Measurements from ENCODE around the gene CIP2A.
A peak's percentile ranks its signal among the peaks of the same experiment; 100 is the strongest.
"Not testable (repeated sequence)": the region's sequence is repeated elsewhere in the genome, so short reads cannot be mapped to it uniquely, and the experiment has no call there.

Gene CIP2A
- 5.7 to 10.5 (median 8.3) reads per million in 4 experiments for total RNA-seq

GRCh38 chr3:108589081-108589997 lies at the start of gene CIP2A, which contains the start of gene DZIP3:
TSS of gene CIP2A (minus strand) at chr3:108589438. CDS start at chr3:108589375, 63 bp downstream.
TSS of gene DZIP3 (plus strand) at chr3:108589722. CDS start at chr3:108605407, 15,685 bp downstream.
- DNase-seq, result peak; percentile 86

- no peak for DNase-seq
These were observed 40.7 kb upstream of the CIP2A start for GRCh38 chr3:108629974-108630373.

GRCh38 chr3:108623504-108623903 lies 34.3 kb upstream of the CIP2A start:
- no peak for DNase-seq

DNA sequence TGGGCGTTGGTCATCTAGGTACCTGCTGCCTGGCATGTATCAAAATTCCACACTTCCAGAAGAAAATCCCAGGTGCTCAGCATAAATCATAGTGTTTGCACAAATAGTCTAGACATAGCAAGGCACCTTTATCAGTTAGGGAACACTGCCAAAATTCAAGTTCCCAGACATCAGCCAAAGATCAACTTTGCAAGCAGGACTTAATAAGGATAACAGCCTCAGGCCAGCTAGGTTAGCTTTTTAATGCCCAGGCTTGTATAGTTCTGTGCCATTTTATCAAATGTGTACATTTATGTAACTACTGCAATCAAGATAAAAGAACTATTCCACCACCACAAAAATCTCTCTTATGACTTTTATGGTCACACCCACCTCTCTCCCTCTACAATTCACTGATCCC lies 31.0 kb upstream of the CIP2A start:
- DNase-seq, result no peak

DNA sequence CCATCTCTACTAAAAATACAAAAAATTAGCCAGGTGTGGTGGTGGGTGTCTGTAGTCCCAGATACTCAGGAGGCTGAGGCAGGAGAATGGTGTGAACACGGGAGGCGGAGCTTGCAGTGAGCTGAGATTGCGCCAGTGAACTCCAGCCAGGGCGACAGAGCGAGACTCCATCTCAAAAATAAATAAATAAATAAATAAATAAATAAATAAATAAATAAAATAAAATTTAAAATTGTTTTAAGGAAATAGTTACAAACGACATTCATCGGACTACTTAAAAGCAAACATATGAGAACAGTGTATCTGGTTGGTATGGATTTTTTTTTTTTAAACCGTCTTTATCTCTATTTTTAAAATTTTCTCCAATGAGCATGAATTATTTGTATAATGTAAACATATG lies 26.9 kb upstream of the CIP2A start:
- DNase-seq, result not testable (repeated sequence)

GRCh38 chr3:108610651-108611050 lies 21.4 kb upstream of the CIP2A start:
- no peak for DNase-seq

- DNase-seq, result no peak
These were observed 19.5 kb upstream of the CIP2A start for GRCh38 chr3:108608750-108609149.

DNA sequence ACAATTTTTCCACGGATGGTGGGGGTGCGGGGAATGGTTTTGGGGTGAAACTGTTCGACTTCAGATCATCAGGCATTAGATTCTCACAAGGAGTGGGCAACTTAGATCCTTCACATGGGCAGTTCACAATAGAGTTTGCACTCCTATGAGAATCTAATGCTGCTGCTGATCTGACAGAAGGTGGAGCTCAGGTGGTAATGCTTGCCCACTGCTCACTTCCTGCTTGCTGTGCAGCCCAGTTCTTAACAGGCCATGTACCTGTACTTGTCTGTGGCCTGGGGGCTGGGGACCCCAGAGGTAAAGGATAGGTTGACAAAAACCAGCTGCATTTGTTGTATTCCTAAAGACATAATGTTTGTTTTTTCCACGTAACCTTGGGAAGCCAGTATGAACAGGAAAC lies 16.3 kb upstream of the CIP2A start:
- no peak for DNase-seq

DNA sequence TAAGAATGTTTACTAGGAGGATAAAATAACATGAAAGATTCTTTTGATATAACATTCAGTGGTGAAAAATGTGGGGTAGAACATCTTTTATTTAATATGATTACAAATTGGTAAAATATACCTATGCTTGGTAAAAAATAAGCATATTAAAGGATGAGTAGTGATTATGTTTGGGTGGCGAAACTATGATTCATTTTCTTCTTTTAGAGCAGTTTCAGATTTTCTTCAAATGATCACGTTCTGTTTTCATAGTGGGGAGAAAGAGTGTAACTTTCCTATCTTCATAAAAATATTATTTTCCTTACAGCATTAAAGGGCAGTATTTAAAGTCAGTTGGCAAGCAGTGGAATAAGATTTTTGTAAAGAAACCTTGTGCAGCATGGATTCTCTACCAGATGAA lies 15.8 kb upstream of the CIP2A start:
- DNase-seq, result no peak

- no peak for DNase-seq
These were observed 14.5 kb upstream of the CIP2A start for GRCh38 chr3:108603691-108604090.

DNA sequence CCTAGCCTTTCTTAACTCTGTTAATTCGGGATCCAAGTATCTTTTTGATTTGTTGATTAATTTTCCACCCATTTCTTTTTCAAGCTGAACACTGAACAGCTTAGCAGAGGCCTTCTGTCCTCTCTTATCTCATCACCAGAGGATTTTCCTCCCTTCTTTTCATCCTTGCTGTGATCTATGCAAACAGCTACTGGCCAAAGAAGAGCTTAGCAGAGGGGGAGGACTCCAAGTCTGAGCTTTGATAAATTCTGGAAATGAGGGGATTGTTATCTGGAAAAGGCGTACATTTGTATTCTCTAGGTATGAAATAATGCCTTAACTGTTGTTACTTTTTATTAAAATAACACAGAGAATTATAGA lies 13.7 kb upstream of the CIP2A start:
- DNase-seq, result no peak

DNA sequence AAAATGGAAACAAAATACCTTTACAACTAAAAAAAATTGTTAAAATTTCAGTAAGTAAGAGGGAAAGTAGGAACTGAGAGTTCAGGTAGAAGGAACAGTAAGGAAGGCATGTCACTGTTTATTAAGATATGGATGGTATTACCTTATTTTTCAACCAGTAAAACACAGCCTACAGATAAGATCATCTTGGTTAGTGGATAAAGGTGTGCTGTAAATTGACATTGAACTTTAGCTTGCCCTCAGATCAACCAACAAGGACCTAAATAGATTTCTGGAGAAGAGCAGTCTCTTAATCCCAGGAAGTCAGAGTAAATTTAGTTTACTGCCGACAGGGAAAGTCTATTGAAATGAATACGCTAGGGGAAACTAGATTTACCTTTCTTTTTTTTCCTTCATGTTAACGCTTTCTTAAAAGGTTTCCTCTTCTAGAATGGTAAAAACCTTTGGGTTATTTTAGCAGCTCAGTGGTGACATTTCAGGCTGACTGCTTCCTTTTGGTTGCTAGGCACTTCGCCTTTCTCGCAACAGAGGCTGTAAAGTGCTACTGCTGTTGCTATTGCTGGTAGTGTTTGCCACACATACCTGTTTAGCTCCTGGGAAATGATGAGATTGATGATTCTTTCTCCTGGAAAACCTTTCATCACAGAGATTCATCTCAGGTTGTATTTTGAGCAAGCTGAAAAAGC lies 13.2 kb upstream of the CIP2A start:
- no peak for DNase-seq

DNA sequence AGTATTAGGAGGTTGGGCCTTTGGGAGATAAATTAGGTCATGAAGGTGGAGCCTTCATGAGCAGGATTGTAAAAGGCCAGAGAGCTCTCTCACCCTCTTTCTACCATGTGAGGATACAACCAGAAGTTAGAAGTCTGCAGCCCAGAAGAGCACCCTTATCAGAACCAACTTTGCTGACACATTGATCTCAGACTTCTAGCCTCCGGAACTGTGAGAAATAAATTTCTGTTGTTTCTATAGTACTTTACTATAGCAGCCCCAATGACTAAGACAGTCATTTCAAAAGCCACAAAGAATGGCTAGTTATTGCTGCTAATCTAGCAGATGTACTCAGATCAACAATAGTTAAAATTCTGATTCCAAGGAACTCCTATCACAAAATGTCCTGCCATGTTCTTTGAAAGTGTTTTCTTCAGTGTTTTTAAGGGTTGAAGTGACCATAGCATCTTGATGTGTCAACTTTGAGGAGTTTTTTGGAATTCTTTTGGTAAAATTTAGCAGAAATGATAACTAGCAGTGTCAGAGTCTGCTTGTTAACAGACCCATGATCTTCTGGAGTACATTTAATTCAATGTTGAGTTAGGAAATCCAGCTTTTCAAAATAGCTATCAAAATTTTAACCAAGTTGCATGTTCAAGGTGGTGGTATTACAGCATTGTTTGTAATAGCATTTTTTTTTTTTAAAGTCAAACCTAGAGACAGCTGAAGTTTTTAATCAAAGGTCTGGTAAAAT lies 10.6 kb upstream of the CIP2A start:
- DNase-seq, result no peak

- DNase-seq, result no peak
These were observed 9.1 kb upstream of the CIP2A start for GRCh38 chr3:108598375-108598774.

DNA sequence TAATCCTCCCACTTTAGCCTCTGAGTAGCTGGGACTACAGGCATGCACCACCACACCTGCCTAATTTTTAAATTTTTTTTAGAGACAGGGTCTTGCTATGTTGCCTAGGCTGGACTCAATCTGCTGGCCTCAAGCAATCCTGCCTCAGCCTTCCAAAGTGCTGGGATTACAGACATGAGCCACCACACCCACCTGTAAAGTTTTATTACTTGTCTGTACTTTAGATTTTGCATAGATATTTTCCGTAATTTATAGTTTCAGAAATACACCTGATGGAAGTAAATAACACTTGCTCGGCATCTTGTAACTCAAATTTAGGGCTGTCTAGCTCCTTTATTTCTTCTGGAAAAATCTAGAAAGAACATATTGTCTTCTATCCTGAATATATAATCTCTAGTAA lies 6.1 kb upstream of the CIP2A start:
- no peak for DNase-seq

GRCh38 chr3:108590460-108590859 lies 1.2 kb upstream of the CIP2A start:
- no peak for DNase-seq

GRCh38 chr3:108589998-108590323 lies 723 bp upstream of the CIP2A start:
- DNase-seq, result no peak

DNA sequence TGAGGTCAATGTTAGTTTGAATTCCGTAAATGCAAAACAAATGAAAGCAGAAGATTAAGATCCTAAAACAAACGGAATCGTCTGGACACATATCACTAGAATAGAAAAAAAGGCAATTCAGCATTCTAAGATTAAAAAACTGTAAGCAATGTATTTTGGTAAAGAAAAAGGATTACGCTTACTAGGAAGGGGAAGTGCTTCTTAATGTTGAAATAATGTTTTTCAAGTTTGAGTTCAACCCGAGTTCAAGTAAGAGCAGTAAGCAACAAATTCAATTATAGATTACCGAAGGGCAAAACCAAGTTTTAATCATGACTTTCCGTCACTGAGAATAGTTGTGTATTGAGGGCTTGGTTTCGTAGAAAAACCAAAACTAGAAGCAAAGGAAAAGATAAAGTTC lies 637 bp downstream of the CIP2A start:
- no peak for DNase-seq

DNA sequence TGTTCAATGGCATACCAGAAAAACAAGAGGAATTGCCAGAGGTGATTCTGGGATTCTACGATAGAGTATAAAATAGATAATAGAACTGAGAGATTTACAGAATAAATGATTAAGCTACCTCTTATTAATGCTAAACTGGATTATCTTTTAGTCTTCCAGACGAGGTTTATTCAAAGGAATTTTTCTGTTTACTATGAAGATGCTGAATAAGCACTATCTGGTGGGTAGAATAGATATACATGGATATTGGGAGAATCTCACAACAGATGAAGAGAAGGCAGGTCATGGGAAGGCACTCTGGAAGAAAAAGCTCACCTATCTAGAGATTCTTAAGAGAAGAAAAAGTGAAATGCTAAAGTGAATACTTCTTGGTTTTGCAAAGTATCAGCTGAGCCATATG lies 11.2 kb downstream of the CIP2A start:
- DNase-seq, result no peak

GRCh38 chr3:108569336-108569735 lies 19.9 kb downstream of the CIP2A start:
- no peak for DNase-seq

- DNase-seq, result no peak
These were observed 22.6 kb downstream of the CIP2A start for GRCh38 chr3:108566599-108566998.

DNA sequence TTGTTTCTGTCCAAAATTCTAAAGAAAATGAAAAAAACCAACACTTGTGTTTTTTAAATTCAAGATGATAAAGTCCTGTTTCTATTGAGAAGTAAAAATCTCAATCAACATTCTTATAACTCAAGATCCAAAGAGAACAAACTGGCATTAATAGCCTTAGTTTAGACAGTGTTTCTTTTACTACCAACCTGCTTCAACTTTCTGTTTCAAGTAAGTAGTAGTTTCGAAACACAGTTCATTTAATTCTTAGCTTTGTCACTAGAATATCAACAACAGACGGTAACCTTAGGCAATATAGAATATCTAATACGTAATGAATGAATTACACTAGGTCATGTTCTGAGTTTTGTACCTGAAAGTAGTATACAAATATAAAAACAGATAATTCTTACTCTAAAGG lies 23.7 kb downstream of the CIP2A start:
- no peak for DNase-seq

GRCh38 chr3:108564564-108564963 lies 24.7 kb downstream of the CIP2A start:
- DNase-seq, result no peak

DNA sequence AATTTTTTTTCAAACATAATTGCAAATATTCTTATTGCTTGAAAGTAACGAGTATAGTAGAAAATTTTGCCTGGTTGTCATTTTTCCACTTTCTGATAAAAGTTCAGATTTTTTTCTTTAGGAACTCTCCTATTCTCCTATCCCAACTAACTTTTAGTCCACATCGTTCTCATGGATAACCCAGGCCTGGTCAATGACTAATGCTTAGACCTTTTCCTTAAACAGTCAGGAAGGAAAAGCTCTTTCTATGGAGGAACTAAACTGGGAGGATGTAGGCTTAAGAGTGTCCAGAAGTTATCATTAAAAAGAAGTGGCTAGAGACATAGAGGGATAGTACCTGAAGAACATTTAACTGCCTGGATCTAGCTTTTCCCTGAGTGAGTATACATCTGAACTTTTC lies 26.7 kb downstream of the CIP2A start:
- no peak for DNase-seq
